HCT116 (cell line): Measurements from ENCODE around the gene TEPSIN. TPM values are rescaled to one million over a fixed set of nuclear protein-coding genes. Genes with fewer than 3 reads are reported as not detected.

Experiments
- ATAC-seq: fragments of 200-7000 bp; cut with Tn5 transposase; 2 replicates; pipeline ENCODE4 v1.9.1; 2020; ENCODE audit warnings: mild to moderate bottlenecking, moderate library complexity
- BruUV-seq: library from RNA; stranded (reverse); fragments of 400-500 nt; replicated peaks from 2 replicates; lab custom pipeline; 2021; lab: Mats Ljungman, UMichigan
- CTCF ChIA-PET: fragments of 300-600 bp; sonication (Branson Sonifier 250); formaldehyde crosslinking; loops from one replicate; lab custom pipeline; 2021; ENCODE audit warnings: antibody characterized with exemption; lab: Charles Lee
- POLR2A ChIA-PET: fragments of 300-600, 350-600 bp; sonication (Branson Sonifier 250); formaldehyde crosslinking; loops from one replicate; lab custom pipeline; 2021; ENCODE audit warnings: antibody characterized with exemption; lab: Charles Lee
- RAD21 ChIA-PET, 2 experiments: fragments of 300-600 bp; sonication (Branson Sonifier 250); formaldehyde crosslinking; loops; one replicate each; lab custom pipeline; 2023; ENCODE audit warnings: low total read pairs in 2 of 2; ENCODE audit not compliant: uncharacterized antibody in 2 of 2, unreplicated experiment in 2 of 2, low non-redundant PET in 1 of 2; lab: Charles Lee
- DNase-seq: peaks from one replicate; pipeline ENCODE4 v3.0.0-alpha.2; 2010; ENCODE audit warnings: low read depth, low spot score
- H2AFZ ChIP-seq: fragments of 200-600 bp; shearing (Covaris generic), sonication (generic); 2 replicates; pipeline ENCODE4 v1.6.1; 2017; ENCODE audit warnings: low read depth, mixed run types, mixed read lengths, antibody characterized with exemption, low read length; ENCODE audit not compliant: poor library complexity, severe bottlenecking
- H3K27ac ChIP-seq: 2 replicates; pipeline ENCODE4 v1.5.1; 2012; ENCODE audit warnings: low read depth, low read length
- H3K27me3 ChIP-seq: fragments of 200-600 bp; sonication (generic); 2 replicates; pipeline ENCODE4 v1.6.1; 2016; ENCODE audit warnings: mixed run types, low read length, mixed read lengths; ENCODE audit not compliant: insufficient read depth
- H3K36me3 ChIP-seq, 2 experiments: fragments of 200-500 bp in 1 of 2; fragments of 200-600 bp in 1 of 2; sonication (Bioruptor generic) in 1 of 2; sonication (generic) in 1 of 2; 2 replicates each; pipeline versions ENCODE4 v1.5.1 to v1.6.1; 2014 to 2016; ENCODE audit warnings: low read length in 2 of 2, inconsistent platforms in 1 of 2, mixed read lengths in 1 of 2, mixed run types in 1 of 2; ENCODE audit not compliant: insufficient read depth in 2 of 2, control insufficient read depth in 1 of 2
- H3K4me1 ChIP-seq, 2 experiments: fragments of 200-600 bp in 1 of 2; sonication (generic) in 1 of 2; 2 replicates each; pipeline versions ENCODE4 v1.5.1 to v1.6.1; 2012 to 2017; ENCODE audit warnings: low read length in 2 of 2, inconsistent platforms in 1 of 2, mild to moderate bottlenecking in 1 of 2, mixed read lengths in 1 of 2, mixed run types in 1 of 2, moderate library complexity in 1 of 2; ENCODE audit not compliant: insufficient read depth in 2 of 2, control insufficient read depth in 1 of 2
- H3K4me2 ChIP-seq: fragments of 200-600 bp; sonication (generic); 2 replicates; pipeline ENCODE4 v1.6.1; 2017; ENCODE audit warnings: mixed run types, low read length, mixed read lengths
- H3K4me3 ChIP-seq, 2 experiments: fragments of 200-600 bp in 1 of 2; sonication (generic) in 1 of 2; replicated peaks in 1 of 2; 2 replicates each; pipeline ENCODE4 v1.5.1; 2011 to 2016; ENCODE audit warnings: low read length in 2 of 2, control low read depth in 1 of 2, low read depth in 1 of 2, mild to moderate bottlenecking in 1 of 2, mixed read lengths in 1 of 2, mixed run types in 1 of 2
- H3K79me2 ChIP-seq: fragments of 200-600 bp; sonication (generic); 2 replicates; pipeline ENCODE4 v1.6.1; 2017; ENCODE audit warnings: mild to moderate bottlenecking, mixed run types, low read length, moderate library complexity, mixed read lengths; ENCODE audit not compliant: insufficient read depth
- H3K9ac ChIP-seq: fragments of 200-600 bp; sonication (generic); 2 replicates; pipeline ENCODE4 v1.6.1; 2016; ENCODE audit warnings: low read length, mixed read lengths
- H3K9me2 ChIP-seq: fragments of 200-600 bp; sonication (generic), shearing (Covaris generic); 2 replicates; pipeline ENCODE4 v1.6.1; 2017; ENCODE audit warnings: mixed run types, mild to moderate bottlenecking, moderate library complexity; ENCODE audit not compliant: insufficient read depth
- H3K9me3 ChIP-seq, 2 experiments: fragments of 200-500 bp in 1 of 2; fragments of 200-600 bp in 1 of 2; sonication (Bioruptor generic) in 1 of 2; sonication (generic) in 1 of 2; 2 replicates each; pipeline ENCODE4 v1.6.1; 2014 to 2017; ENCODE audit warnings: low read length in 2 of 2, mixed read lengths in 2 of 2, inconsistent platforms in 1 of 2, low read depth in 1 of 2, mild to moderate bottlenecking in 1 of 2, mixed run types in 1 of 2, moderate library complexity in 1 of 2; ENCODE audit not compliant: control insufficient read depth in 1 of 2, insufficient read depth in 1 of 2
- H4K20me1 ChIP-seq: fragments of 200-600 bp; sonication (generic), shearing (Covaris generic); 2 replicates; pipeline ENCODE4 v1.6.1; 2017; ENCODE audit warnings: mixed run types, mild to moderate bottlenecking, moderate library complexity; ENCODE audit not compliant: insufficient read depth
- ATF3 ChIP-seq: IDR thresholded peaks from 2 replicates; pipeline ENCODE4 v1.6.1; 2012
- CTCF ChIP-seq, 3 experiments: fragments of 200-600 bp in 1 of 3; sonication (generic) in 1 of 3; IDR thresholded peaks in 2 of 3; conservative IDR thresholded peaks in 1 of 3; 2 replicates each; pipeline ENCODE4 v1.5.1; 2012 to 2017; ENCODE audit warnings: low read depth in 2 of 3, low read length in 2 of 3, antibody characterized with exemption in 1 of 3, borderline replicate concordance in 1 of 3, control low read depth in 1 of 3, mild to moderate bottlenecking in 1 of 3, mixed read lengths in 1 of 3, mixed run types in 1 of 3, moderate library complexity in 1 of 3; ENCODE audit not compliant: insufficient read depth in 1 of 3
- EGR1 ChIP-seq: IDR thresholded peaks from 2 replicates; pipeline ENCODE4 v1.6.1; 2012; ENCODE audit warnings: low read depth
- ELF1 ChIP-seq: IDR thresholded peaks from 2 replicates; pipeline ENCODE4 v1.6.1; 2012; ENCODE audit warnings: low read depth, borderline replicate concordance
- EZH2 ChIP-seq: fragments of 200-600 bp; sonication (generic); IDR thresholded peaks from 2 replicates; pipeline ENCODE4 v1.6.1; 2017; ENCODE audit warnings: antibody characterized with exemption, mixed run types
- EZH2phosphoT487 ChIP-seq: fragments of 200-600 bp; IDR thresholded peaks from 2 replicates; pipeline ENCODE4 v1.6.1; 2018; ENCODE audit warnings: antibody characterized with exemption, borderline replicate concordance
- POLR2A ChIP-seq: IDR thresholded peaks from 2 replicates; pipeline ENCODE4 v1.7.0; 2011; ENCODE audit warnings: borderline replicate concordance; ENCODE audit not compliant: insufficient read depth, insufficient read length; ENCODE audit errors: extremely low read depth
- RAD21 ChIP-seq: IDR thresholded peaks from 2 replicates; pipeline ENCODE4 v1.6.1; 2012; ENCODE audit warnings: low read depth, mild to moderate bottlenecking
- REST ChIP-seq: IDR thresholded peaks from 2 replicates; pipeline ENCODE4 v1.6.1; 2012; ENCODE audit warnings: low read depth
- SIN3A ChIP-seq: IDR thresholded peaks from 2 replicates; pipeline ENCODE4 v1.6.1; 2012; ENCODE audit warnings: low read depth
- SRF ChIP-seq: IDR thresholded peaks from 2 replicates; pipeline ENCODE4 v1.6.1; 2012; ENCODE audit warnings: low read depth
- TCF7L2 ChIP-seq: IDR thresholded peaks from 2 replicates; pipeline ENCODE4 v1.7.0; 2011; ENCODE audit warnings: borderline replicate concordance, inconsistent platforms; ENCODE audit not compliant: insufficient read depth, insufficient read length; ENCODE audit errors: extremely low read depth
- YY1 ChIP-seq: IDR thresholded peaks from 2 replicates; pipeline ENCODE4 v1.6.1; 2011; ENCODE audit warnings: low read length, low read depth, moderate library complexity, mild to moderate bottlenecking; ENCODE audit not compliant: insufficient replicate concordance; ENCODE audit errors: extremely low read depth
- ZBTB33 ChIP-seq: IDR thresholded peaks from 2 replicates; pipeline ENCODE4 v1.6.1; 2011; ENCODE audit warnings: mild to moderate bottlenecking, low read length, moderate library complexity; ENCODE audit not compliant: insufficient replicate concordance; ENCODE audit errors: extremely low read depth
- ZFX ChIP-seq: fragments of 450-650 bp; IDR thresholded peaks from 2 replicates; pipeline ENCODE4 v1.6.1; 2017
- ZNF274 ChIP-seq: fragments of 200-500 bp; sonication (Bioruptor generic); IDR thresholded peaks from 2 replicates; pipeline ENCODE4 v1.6.1; 2014; ENCODE audit warnings: mild to moderate bottlenecking, low read depth, low read length, inconsistent platforms
- intact Hi-C: fragments of 100-400 bp; cut with micrococcal nuclease; formaldehyde crosslinking; loops from 2 replicates; pipeline ENCODE4 v1.10.0; 2022
- total RNA-seq: library from RNA; stranded (reverse); gene quantifications from one replicate; pipeline ENCODE4 v1.2.1, GENCODE V29; 2021; ENCODE audit not compliant: unreplicated experiment

Gene TEPSIN
- total RNA-seq, 1 experiment from 2014 or later, result 50.6 TPM

- Histone ChIP-seq H4K20me1 (no peaks in the 10 kb centered on the region), H3K9me3 (no peaks in the 10 kb centered on the region), H3K79me2 (no peaks in the 10 kb centered on the region), H2AFZ (no peak overlapping the region), H3K4me2 (no peak overlapping the region), H3K9ac (no peak overlapping the region), H3K27ac (no peak overlapping the region), H3K36me3 (no peaks in the 10 kb centered on the region), H3K4me3 (no peak overlapping the region), H3K4me1 (no peaks in the 10 kb centered on the region), H3K9me2 (no peaks in the 10 kb centered on the region), H3K27me3 (no peaks in the 10 kb centered on the region)
- intact Hi-C loops, result no loop called here
- RAD21 ChIA-PET, result no interaction called here
- no TSS peak for BruUV-seq
- ATAC-seq (no peak), DNase-seq (no peak)
- CTCF ChIA-PET, result no interaction called here
- TF ChIP-seq ELF1 (no peak), TCF7L2 (no peak), ZFX (no peak), SIN3A (no peak), POLR2A (no peak), YY1 (no peak), EZH2phosphoT487 (no peak), REST (no peak), EGR1 (no peak), CTCF (IDR thresholded peaks at IDR 0.05 in 2 of 3, conservative IDR thresholded peaks at IDR 0.05 in 1 of 3; ENCODE audit: borderline replicate concordance in 1 of 3, insufficient read depth in 1 of 3, low read depth in 2 of 3, low read length in 2 of 3) (no peak), RAD21 (no peak), EZH2 (no peak), ZBTB33 (no peak), ATF3 (no peak), ZNF274 (no peak), SRF (no peak)
- POLR2A ChIA-PET, result no interaction called here
Measured at GRCh38 chr17:81183316-81183715, 55.5 kb downstream of the TEPSIN start.
